Pons (tissue), 1 donor: Measurements from ENCODE around the gene SEC24D.
A peak's percentile ranks its signal among the peaks of the same experiment; 100 is the strongest.

ENCODE experiments used
- DNase-seq: peaks from one replicate; pipeline ENCODE4 v3.0.0-alpha.2; 2016; ENCODE audit warnings: low spot score

SEC24D gene

DNA sequence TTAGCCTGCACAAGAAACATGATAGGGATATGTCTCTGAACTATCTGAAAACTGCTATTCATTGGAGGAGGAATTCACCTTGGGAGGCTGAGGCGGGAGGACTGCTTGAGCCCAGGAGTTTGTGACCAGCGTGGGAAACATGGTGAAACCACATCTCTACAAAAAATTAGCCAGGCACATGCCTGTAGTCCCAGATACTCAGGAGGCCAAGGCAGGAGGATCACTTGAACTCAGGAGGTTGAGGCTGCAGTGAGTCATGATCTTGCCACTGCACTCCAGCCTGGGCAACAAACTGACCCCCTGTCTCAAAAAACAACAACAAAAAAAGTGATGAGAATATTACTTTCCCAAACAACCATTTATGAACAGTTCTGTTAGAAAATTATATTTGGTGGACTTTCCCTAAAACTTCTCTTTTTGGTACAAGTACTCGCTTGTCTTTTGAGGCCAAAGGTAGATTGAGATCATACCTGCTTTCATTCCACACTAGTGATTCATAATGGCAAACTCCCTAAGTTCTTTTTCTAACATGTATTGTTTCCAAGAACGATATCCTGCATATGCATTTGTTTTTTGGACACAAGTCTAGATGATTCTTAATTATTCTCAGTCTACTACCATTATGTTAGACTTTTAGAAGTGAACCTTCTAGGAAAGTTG, 117.3 kb downstream of the SEC24D start:
- no peak for DNase-seq

DNA sequence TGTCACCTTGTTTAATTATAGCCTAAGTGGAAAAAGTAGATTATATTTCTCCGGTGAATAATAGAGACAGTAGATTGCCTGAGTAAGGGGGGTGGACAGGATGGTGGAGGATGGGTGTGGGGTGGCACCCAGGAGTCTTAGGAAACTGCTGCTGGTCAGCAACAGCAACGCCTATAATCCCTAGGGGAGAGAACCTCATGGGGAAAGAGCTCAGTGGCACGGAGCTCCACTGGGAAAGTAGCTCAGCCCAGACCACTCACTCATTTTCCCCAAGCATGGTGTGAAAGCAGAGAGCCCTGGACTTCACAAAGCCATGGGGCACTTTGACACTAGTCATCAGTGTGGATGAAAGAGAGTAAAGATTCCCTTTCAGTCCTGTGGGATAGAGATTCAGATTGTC, 119.6 kb downstream of the SEC24D start:
- no peak for DNase-seq

DNA sequence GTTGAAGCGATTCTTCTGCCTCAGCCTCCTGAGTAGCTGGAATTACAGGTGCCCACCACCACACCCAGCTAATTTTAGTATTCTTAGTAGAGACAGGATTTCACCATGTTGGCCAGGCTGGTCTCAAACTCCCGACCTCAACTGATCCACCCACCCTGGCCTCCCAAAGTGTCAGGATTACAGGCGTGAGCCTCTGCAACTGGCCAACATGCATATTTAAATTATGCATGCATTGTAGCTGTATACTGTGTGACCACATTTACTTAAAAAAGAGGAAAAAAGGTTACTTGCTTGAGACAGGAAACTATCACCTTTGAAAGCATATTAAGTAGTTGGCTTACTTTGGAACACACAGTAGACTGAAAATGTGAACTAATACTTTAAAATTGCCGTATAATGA, 121.2 kb downstream of the SEC24D start:
- DNase-seq = no peak

DNA sequence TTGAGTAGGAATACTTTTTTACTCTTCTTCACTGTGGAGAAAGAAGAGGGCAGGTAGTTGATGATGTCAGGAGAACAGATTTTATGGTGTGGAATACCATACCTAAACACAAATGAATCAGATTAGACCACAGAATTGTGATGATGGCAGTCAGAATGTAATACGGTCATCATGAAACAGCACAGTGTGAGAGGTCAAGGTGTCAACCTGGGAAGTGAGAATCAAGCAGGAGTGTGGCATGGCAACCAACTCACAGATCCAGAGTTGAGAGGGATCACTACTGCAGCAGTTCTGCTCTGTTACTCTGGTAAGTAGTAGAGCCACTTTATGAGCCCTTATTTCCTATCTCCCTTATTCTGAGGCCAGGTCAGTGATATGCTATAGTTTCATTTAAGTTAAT, 123.1 kb downstream of the SEC24D start:
- DNase-seq = no peak

DNA sequence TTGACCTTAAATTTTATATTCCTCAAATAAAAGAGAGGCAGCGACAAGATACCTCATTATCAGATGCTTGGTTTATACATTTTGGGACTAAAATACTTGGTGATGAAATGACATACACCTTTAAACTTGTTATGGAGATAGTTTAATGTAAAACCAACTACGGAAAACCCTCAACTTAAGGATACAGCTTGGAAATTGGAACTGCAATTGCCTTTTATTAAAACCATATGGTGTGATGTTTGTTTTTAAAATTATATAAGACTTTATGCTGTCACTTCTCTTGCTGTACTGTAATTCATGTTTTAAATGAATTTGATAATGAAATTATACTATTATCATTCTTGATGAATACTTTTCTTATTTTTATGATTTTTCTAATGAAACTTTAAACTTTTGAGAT, 124.9 kb downstream of the SEC24D start:
- no peak for DNase-seq

DNA sequence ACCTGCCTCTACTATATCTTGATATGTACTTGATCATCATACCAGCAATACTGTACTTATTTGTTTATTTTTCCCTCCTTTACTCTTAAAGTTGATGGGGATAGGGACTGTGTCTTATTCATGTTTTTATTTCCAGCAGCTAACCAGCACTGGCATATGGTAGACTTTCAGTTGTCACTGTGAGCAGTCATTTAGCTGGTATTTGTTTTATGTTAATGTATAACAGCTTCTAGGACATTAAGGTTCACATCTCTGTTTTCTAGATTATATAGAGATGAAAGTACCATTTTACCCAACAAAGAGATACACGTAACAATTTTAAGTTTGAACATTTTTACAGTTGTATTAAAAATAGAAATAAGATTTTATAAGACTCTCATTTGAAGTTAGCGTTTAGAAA, 132.8 kb downstream of the SEC24D start:
- no peak for DNase-seq

DNA sequence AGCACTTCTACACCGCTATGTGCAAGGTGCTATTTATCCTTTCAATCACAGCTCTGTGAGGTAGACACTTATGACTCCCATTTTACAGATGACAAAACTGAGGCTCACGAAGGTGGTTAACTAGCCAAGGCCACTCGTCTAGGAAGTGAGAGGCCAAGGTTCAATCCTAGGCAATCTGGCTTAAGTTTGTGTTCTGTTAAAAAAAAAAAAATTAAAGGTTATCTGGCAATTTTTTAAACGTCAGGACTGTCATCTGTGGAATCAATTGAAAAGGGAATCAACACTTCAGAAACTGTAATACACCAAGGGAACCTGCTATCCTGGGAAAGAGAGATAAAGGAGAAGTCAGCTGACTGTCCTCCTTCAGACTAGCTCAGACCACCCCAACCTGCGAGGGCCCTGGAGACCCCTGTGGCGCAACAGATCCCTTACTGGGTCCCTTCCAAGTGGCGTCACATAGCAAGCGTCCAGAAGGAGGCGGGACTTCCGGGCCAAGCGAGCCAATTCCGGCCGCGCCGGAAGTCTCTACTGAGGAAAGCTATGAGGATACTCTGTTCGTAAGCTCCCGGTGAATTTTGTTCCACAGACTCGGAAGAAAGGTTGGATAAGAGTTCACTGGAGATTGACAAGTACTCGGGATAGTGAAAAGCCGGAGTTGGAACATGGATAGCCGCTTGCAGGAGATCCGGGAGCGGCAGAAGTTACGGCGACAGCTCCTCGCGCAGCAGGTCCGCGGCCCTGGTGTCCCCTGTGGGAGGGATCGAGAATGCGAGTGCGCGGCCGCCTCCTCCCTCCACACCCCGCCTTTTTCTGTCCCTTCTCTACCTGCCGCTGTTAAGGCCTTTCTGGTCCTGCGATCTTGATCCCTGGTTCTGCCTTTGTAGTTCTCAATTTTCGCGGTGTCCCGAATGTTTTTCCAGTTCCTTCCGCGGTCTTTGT, 150.8 kb downstream of the SEC24D start, which contains the start of gene METTL14:
METTL14 (plus strand) TSS at position 520 of the 939 bp plus-strand sequence; CDS start at position 663, 143 bp downstream.
- DNase-seq = peak; percentile 93

DNA sequence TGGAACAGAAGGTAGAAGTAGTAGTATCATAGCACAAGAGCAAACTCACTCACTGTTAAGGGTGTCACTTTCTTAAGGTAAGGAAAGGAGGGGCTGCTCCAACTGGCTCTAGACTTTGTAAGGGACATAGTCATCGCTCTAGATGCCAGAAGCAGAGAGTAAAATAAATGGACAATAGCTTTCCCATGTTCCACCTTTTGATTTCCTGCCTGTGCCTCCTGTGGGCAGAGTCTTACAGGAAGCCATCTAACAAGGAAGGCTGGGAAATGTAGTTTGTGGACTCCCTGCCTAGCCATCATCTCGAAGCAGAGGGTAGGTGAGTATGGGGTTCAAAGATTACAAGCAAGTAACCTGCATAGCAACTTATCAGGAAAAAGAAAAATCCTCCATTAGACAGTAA, 152.4 kb downstream of the SEC24D start:
- no peak for DNase-seq

DNA sequence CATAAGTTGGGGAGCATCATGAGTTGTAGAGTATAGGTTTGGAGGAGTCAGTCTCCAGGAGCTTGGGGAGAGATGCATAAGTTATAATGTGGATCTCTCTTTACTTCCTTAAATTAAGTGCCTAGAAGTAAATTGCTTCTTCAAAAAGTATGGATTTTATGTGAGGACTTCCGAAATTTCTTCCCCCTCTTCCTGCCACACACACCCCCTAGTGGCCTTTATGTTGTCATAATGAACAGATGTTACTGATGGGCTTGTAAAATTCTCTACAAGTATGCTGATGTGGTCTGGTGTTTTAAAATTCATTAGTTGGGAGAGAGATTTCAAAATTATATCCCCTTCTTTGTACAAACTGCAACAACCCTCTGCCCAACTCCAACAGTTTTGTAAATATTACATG, 153.0 kb downstream of the SEC24D start:
- no peak for DNase-seq

DNA sequence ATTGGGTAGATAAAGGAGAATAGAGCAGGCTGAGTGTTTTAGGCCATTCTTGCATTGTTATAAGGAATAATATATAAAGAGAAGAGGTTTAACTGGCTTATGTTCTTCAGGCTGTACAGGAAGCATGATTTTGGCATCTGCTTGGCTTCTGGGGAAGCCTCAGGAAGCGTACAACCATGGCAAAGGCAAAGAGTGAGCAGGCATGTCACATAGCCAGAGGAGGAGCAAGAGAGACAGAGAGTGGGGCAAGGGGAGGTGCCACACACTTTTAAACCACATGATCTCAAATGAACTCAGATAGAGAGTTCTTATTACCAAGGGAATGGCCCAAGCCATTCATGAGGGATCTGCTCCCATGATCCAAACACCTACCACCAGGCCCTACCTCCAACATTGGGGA, 155.1 kb downstream of the SEC24D start:
- DNase-seq = no peak

DNA sequence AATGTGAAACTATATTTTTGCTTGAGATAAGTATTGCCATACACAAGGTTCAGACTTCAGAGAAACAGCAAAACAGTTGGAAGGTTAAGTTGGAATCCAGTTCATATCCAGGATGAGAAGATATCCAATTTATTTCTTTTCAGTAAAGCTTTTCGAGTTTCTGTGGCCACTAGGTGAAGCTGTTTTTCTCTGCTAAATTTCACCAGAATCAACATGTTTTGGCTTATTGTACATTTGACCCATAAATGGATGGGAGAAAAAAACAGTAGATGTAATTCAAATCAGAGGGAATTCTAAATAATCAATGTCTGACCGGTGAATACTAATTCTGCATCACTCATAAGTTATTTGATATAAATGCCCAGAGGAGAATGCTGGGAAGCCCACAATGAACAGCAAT, 159.8 kb downstream of the SEC24D start:
- DNase-seq = no peak
